GM10847 (cell line): ENCODE results near the gene SHISA9.

Source experiments
- POLR2A ChIP-seq: IDR thresholded peaks from 2 replicates; pipeline ENCODE4 v1.6.1; 2011; ENCODE audit not compliant: insufficient read length; ENCODE audit errors: extremely low read depth

Gene SHISA9

DNA sequence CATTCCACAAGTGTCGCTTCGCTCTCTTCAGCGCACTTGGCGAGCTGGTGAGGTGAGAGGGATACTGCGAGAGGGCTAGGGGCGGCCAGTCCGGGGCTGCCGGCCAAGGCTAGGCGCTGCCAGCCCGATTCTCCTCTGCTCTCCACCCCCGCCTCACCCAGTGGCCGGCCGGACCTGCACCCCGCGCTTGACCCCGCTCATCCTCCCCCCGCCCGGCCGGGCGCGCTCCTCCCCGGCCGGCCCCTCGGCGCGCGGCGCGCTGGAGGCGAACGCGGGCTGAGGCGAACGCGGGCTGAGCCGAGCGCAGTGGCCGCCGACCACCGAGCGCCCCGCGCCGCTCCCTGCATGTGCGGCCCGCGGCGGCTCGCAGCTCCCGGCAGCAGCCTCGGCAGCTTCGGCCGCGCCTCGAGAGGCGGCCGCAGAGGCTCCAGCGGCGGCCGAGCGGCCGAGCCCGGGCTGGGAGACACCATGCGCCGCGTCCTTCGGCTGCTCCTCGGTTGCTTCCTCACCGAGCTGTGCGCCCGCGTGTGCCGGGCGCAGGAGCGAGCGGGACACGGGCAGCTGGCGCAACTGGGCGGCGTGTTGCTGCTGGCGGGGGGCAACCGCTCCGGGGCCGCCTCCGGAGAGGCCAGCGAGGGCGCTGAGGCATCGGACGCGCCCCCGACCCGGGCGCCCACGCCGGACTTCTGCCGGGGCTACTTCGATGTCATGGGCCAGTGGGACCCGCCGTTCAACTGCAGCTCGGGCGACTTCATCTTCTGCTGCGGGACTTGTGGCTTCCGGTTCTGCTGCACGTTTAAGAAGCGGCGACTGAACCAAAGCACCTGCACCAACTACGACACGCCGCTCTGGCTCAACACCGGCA, at the start of gene SHISA9:
TSS of gene SHISA9 (plus strand) at position 2 of the 865 bp plus-strand sequence.
- no peak for TF ChIP-seq POLR2A

DNA sequence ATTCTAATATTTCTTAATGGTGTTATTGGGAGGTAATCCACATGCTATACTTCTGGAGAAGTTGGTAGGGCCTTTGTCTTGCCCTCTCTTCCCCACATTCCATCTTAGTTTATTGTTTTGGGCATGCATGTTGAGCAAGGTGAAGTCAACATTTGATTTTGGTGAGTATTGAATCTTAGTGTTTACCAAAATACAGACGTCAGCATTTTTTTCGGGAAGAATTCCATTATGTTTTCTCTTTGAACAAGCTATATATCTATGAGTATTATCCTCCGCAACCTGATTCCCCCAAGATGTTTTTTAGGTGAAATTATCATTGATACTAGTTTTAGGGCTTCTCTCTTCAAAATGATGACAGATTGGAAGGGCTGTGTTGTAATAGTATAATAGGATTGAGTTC, 47.4 kb upstream of the SHISA9 start:
- TF ChIP-seq POLR2A = no peak

DNA sequence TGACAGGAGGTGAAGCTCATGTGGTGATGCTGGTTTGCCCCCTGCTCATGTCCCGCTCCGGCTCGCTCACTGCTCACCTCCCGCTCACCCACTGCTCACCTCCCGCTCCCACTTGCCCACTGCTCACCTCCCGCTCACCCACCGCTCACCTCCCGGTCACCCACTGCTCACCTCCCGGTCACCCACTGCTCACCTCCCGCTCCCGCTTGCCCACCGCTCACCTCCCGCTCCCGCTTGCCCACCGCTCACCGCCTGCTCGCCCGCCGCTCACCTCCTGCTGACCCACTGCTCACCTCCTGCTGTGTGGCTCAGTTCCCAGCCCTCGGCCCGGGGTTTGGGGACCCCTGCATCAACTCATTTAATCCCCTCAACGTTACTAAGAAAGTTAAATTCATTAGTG, 39.1 kb upstream of the SHISA9 start:
- no peak for TF ChIP-seq POLR2A

DNA sequence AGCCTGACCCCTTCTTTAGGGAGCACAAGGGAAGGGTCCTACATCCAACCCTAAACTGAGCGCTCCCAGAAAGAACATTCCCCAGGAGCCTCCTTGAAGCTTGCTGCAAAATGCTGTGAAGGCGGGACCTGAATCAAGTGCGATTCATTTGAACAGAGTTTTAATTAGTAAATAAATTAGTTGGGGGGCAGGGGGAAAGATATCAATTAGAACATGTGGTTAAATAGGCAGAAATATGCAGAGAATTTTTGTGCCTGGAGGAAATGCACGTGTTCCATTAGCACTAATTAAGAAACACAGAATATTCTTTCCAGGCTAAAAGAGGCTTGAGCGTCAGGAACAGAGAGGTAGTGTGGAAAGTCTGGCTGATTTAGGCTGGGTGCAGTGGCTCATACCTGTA, 38.5 kb upstream of the SHISA9 start:
- no peak for TF ChIP-seq POLR2A

DNA sequence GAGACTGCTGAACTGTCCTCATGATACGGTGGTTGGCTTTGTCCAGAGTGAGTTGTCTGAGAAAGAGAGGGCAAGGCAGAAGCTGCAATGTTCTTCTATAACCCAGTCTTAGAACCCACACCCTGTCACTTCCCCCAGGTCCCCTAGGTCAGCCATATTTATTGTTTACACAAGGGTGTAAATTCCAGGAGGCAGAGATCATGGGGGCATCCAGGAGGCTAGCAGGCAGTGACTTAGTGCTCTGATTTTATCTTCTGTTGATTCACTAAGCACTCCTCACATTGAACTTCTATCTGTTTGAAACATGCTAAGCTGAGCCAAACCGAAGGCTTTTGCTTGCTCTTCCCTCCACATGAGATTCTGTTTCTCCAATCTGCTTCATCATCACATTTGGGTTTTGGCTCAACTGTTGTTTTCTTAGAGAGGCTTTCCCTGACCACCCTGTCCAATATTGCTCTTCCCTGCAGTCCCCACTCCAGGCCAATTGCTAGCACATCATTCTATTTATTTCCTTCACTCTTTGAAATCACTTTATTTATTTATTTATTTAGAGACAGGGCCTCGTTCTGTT, 34.3 kb upstream of the SHISA9 start:
- no peak for TF ChIP-seq POLR2A

DNA sequence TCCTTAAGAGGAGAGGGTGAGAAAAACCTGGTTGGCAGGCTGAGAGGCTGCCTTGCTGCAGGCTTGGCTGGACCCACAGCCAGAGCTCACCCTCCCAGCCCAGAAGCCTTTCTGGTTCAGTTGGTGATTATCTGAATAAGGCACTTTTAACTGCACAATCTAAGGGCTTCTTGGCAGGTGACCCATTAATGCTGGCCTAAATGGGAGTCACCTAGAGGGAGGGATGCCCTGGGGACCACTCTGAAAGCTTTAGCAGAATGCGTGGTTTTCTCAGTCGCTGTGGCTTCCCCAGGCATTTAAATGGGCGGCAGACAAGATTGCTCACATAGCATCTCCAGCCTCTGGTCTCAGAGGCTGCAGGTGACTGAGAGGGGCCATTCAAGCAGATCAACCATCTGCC, 33.2 kb upstream of the SHISA9 start:
- no peak for TF ChIP-seq POLR2A

DNA sequence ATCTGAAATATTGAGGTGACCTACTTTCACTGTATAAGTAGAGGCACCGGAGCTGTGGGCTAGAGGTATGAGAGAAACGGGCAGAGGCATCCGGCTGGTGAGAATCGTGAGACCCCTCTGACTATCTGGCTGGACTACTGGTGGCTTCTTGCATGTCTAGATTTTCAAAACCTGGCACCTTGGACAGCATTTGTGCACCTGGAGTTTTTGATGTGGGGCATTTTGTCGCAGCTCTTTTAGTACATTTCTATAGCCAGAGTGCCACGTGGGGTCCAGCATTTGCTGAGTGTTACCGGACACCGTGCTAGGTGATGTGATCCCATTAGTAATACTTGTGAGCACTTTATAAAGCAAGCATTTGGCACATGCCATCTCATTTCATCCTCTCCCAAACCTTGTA, 32.6 kb upstream of the SHISA9 start:
- no peak for TF ChIP-seq POLR2A

DNA sequence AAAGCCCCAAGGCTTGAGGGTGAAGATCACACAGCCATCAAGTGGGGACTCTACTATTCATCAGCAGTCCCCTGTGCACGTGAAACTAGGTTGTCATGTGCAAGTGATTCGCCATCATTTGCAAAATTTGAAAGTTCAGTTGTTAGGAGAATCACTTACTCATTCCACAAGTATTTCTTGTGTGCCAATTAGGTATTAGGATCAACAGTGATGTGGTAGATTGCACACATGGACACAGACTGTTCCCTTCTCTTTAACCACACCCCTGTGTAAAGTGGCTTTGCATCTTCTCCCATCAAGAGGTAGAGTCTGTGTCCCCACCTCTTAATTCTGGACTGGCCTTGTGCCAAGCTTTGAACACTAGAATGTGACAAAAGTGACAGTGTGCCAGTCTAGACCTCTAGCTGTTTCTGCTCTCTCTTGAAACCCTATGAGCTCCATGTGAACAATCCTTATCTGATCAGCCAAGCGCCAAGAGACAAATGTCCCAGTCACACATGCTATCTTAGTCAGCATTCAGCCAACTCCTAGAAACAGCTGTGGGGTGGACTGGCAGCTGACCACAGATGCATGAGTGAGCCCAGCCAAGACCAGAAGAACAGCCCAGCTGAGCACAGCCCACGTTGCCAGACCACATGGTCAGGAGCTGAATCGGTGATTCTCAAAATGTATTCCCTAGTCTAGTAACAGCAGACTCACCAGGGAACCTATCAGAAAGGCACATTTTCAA, 31.5 kb upstream of the SHISA9 start:
- TF ChIP-seq POLR2A = no peak

DNA sequence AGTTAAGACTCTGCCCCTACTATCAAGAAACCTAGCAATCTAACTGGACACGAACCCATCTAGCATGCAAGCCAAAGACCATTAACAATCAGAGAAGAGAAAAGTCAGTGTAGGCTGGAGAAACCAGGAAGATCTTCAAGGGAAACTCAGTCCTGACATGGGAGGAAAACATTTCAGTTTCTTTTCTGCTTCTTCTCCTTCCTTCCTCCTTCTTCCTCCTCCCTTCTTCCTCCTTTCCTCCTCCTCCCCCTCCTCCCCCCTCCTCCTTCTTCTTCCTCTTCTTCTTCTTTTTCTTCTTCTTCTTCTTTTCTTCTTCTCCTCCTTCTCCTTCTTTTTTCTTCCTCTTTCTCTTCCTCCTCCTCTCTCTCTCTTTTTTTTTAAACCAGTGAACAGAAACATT, 29.6 kb upstream of the SHISA9 start:
- TF ChIP-seq POLR2A = no peak

DNA sequence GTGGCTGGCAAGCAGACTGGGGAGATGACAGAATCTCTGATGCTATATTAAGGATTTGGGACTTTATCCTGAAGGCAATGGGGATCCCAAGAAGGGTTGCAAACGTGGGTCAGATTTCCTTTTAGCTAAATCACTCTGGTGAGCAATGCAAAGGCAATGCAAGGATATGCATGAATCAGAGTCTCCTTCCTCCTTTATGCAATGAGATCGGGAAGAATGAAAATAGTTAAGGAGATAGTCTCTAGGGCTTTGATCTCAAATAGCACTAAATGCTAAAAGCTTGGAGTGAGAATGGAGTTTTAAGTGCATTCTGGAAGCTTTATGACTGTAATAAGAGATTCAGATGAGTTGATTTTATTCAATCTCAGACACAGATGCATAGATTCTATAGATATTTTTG, 27.2 kb upstream of the SHISA9 start:
- no peak for TF ChIP-seq POLR2A

DNA sequence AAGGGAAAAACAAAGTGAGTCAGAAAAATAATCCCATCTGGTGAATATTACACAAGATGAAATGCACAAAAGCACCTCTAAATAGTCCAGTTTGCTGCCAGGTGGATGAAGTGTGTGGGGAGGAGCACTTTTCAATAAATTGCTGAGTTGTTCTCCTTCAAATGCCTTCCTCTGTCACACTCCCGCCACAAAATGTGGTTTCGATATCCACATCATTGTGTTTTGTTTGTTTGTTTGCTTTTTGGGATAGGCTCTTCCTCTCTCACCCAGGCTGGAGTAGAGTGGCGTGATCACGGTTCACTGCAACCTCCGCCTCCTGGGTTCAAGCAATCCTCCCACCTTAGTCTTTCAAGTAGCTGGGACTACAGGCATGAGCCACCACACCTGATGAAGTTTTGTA, 24.6 kb upstream of the SHISA9 start:
- no peak for TF ChIP-seq POLR2A

DNA sequence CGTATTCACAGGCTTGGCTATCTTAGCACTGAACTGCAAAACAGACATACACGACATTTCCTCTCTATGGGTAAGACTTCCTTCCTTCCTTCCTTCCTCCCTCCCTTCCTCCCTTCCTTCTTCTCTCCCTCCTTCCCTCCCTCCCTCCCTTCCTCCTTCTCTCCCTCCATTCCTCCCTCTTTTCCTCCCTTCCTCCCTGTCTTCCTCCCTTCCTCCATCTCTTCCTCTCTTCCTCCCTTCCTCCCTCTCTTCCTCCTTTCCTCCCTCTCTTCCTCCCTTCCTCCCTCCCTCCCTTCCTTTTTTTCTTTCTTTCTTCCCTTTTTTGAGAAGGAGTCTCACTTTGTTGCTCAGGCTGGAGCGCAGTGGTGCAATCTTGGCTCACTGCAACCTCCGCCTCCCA, 22.4 kb upstream of the SHISA9 start:
- no peak for TF ChIP-seq POLR2A

DNA sequence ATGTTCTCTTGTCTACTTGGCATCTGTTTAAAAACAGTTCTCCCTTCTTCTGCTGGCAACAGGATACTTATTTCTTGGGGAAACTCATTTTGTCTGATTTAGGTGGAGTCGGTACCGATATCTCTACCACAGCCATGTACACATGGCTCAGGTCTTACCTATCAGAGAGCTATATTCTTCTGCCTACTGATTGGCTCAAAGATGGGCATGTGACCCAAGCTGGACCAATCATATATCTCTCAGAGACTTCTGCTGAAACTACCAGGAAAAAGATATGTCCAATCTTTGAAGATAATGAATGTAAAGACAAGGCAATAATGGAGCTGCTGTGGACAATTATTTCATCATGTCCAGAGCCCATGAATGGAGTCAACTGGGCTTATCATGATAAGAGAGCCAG, 21.6 kb upstream of the SHISA9 start:
- no peak for TF ChIP-seq POLR2A

DNA sequence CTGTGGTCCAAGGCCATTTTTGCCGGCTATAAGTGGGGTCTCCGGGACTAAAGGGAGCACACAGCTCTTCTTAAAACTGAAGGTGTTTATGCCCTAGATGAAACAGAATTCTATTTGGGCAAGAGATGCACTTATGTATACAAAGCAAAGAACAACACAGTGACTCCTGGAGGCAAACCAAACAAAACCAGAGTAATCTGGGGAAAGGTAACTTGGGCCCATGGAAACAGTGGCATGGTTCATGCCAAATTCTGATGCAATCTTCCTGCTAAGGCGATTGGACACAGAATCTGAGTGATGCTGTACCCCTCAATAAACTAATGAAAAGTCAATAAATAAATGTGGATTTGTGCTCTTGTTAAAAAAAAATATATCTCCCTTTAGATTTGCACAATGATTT, 20.2 kb upstream of the SHISA9 start:
- TF ChIP-seq POLR2A = no peak

DNA sequence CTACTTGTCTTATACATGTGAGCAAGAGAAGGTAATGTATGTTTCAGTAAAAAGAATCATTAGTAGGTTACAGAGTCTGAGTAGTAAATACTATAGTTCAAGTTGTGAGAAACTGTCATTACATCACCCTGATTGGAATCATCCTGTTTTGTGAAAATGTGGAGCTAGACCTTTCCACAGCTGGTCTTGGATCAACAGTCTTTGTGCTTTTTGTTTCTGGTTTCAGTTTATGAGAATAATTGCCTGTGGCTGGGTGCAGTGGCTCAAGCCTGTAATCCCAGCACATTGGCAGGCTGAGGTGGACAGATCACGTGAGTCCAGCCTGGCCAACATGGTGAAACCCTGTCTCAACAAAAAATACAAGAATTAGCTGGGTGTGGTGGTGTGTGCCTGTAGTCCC, 19.7 kb upstream of the SHISA9 start:
- TF ChIP-seq POLR2A = no peak

DNA sequence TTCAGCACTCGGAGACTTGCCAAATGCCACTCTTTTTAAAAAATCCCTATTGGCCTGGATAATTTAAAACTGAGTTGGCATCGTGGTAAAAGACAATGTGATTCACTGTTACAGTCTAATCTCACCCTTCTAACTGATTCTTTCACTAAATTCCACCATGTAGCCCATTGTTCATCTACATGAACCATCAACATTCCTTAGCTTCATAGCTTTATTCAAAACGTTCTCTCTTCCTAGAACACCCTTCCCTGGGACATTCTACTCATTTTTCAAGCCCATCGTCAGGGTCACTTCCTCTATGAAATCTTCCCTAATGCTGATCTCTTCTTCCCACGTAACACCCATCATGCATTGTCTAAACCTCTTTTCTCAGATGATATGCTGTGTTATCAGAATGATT, 15.7 kb upstream of the SHISA9 start:
- TF ChIP-seq POLR2A = no peak

DNA sequence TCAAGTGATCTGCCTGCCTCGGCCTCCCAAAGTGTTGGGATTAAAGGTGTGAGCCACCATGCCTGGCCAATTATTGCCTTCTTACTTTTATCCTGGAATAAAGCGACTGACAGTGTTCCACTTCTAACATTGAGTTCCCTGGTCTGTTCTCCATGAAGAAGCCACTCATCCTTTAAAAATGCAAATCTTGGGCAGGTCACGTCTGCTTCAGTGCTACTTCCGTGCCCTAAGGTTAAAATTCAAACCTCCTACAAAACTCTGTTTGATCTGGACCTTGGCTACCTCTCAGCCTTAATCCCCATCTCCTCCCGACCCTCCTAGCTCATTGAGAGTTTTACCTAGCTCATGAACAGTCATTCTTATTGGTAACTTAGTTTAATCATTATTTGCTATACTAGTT, 9.6 kb upstream of the SHISA9 start:
- no peak for TF ChIP-seq POLR2A
